Measurements from ENCODE around the gene COL24A1. TPM values are rescaled to one million over a fixed set of nuclear protein-coding genes. Genes with fewer than 3 reads are reported as not detected.

The COL24A1 gene
- polyA plus RNA-seq, 4 donors, result 0.07 to 2.4 (median 0.27) TPM; not detected in 1

Other genes starting within 250 kb of the COL24A1 start
- gene ODF2L, start 239.6 kb upstream of the COL24A1 start, polyA plus RNA-seq, result 10 to 100 TPM in 2 of 4 donors, 1 to 10 TPM in 2; 4.1 to 36.8 (median 12.3) TPM

Measured in small intestine (tissue), 4 donors.